Skin of body (tissue), 2 donors: ENCODE measurements around the gene EIPR1. TPM values are rescaled to one million over a fixed set of nuclear protein-coding genes. Genes with fewer than 3 reads are reported as not detected.
"Not testable (repeated sequence)": the region's sequence is repeated elsewhere in the genome, so short reads cannot be mapped to it uniquely, and the experiment has no call there.

Source experiments
- DNase-seq: peaks from one replicate; lab custom pipeline; 2025; lab: John Stamatoyannopoulos, UW
- total RNA-seq: library from RNA; depleted of rRNA; stranded (reverse); fragments of >200 nt; gene quantifications from one replicate; pipeline ENCODE4 v1.2.3, GENCODE V29; 2014

Gene EIPR1
- total RNA-seq, 1 donor from 2014 or later, result 14.2 TPM

DNA sequence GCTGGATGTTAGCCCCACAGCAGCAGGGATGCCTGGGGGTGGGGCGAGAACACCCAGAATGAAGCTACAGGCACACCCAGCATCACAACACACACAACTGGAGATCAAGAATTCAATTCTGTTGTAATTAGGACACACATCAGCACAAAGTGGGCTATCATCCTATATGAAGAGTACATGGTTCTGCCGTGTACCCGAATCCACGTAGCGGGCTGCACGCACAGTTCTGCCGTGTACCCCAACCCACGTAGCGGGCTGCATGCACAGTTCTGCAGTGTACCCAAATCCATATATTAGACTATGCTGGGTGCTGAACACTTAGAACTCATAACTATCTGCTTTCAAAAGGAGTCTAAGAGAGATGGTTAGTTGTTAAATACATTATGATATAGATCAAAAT, 86.5 kb downstream of the EIPR1 start:
- no peak for DNase-seq

GRCh38 chr2:3290655-3291054, 87.0 kb downstream of the EIPR1 start:
- no peak for DNase-seq

GRCh38 chr2:3289971-3290370, 87.6 kb downstream of the EIPR1 start:
- DNase-seq, result no peak

- DNase-seq, result no peak
Measured at GRCh38 chr2:3289526-3289925, 88.1 kb downstream of the EIPR1 start.

- DNase-seq, result no peak
Measured at GRCh38 chr2:3289171-3289515, 88.5 kb downstream of the EIPR1 start.

DNA sequence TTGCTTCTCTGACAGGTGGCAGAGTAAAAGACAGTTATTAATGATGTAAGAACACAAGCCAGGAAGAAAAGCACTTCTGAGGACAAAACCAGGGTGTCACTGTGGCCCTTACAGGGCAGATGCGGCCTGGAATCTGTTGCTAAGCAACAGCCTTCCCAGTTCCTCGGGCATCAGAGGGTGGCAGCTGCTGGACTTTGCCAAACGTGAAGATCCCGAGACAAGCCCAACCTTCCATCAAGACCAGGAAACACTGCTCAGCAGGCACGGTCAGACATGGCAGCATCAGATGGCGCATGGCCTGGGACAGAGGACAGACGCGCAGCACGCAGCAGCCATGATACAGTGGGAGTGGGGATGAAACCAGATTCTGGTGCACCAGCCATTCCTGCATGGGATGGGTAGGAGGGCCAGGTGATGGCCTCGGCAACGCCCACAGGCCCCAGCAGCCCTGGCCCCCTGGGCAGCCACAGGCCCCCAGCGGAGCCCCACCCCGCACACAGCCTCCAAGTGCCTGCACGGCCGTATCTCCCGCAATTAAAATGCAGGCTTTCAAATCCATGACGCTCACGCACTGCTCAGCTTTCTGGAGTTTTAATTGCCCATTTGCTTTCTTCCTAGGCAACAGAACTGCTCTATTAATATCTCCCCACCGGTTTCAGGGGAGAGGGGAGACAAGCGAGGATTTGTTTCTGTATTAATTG, 89.0 kb downstream of the EIPR1 start:
- no peak for DNase-seq

- no peak for DNase-seq
Measured at GRCh38 chr2:3287896-3288295, 89.7 kb downstream of the EIPR1 start.

DNA sequence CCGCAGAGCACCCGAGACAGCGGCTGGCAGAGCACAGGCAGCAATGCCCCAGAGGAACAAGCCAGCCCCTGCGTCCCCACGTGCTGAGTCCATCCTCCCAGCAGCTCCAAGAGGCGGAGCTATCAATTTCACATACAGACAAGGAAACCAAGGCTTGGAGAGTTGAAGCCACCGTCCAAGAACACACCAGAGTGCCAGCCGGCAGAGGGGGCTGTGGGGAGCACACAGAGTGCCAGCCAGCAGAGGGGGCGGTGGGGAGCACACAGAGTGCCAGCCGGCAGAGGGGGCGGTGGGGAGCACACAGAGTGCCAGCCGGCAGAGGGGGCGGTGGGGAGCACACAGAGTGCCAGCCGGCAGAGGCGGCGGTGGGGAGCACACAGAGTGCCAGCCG, 91.0 kb downstream of the EIPR1 start:
- not testable (repeated sequence) for DNase-seq

DNA sequence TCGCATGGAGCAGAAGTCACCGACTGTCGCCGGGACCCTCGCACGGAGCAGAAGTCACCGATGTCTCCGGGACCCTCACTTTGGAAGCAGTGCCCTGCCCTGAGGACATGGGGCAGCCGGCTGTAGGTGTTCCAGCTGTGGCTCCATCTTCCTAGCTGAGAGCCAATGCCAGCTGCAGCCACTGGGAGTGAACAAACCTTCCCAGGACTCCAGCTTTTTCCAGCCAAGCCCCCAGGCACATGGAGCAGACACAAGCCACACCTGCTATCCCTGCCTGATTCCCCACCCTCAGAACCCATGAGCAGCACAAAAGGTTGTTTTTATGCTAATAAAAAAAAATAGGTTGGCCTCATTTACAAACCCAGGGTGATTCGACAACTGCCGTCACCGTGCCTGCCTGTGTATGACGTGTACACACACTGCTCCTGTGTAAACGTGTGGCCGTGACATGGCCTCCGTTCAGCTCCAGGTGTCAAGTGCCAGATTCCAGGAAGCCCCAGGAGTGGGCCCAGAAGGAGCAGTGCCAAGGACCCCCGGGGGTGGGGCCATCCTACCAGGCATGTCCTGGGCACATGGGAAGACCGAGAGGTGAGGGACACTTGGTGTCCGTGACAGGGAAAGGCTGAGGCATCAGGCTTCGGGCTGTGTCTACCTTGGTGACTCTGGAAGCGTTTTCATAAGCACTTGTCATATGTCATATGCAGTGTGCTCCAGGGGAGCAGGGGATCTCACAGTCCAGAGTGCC, 91.5 kb downstream of the EIPR1 start:
- DNase-seq, result no peak

- no peak for DNase-seq
Measured at GRCh38 chr2:3284657-3285630, 92.7 kb downstream of the EIPR1 start.

DNA sequence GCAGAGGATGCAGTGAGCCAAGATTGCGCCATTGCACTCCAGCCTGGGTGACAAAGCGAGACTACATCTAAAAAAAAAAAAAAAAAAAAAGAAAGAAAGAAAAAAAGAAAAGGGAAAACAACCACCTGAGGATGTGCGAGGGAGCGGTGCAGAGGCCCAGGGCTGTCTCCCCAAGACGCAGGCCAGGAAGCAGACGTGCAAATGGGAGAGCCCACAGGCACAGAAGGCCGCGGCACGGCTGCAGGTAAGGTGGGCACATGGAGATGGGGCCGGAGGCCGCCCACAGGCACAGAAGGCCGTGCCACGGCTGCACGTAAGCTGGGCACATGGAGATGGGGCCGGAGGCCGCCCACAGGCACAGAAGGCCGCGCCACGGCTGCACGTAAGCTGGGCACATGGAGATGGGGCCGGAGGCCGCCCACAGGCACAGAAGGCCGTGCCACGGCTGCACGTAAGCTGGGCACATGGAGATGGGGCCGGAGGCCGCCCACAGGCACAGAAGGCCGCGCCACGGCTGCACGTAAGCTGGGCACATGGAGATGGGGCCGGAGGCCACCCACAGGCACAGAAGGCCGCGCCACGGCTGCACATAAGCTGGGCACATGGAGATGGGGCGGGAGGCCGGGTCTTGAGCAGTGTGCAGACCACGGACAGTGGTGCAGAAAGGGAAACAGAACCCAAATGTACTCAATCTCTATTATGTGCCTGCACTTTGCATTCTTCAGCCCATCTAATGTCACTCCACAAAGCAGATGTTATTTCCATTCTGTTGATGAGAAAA, 93.6 kb downstream of the EIPR1 start:
- not testable (repeated sequence) for DNase-seq

DNA sequence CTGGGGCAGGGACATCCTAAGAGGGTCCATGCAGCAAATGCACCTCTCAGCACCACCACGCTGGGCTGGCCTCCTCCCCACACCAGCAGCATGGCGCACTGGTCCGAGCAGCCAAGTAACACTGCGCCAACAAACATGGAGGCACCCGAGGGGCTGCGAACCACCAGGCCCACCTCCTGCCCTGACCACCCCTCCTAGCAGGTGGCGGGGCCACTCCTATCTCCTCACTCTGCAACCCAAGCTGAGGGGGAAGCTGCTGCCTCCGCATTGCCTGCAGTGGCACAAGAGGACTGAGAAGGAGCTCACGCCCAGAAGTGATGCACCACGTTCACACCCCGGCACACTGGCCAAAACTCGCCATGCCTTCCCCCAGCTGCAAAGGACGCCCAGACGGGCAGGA, 94.4 kb downstream of the EIPR1 start:
- no peak for DNase-seq

DNA sequence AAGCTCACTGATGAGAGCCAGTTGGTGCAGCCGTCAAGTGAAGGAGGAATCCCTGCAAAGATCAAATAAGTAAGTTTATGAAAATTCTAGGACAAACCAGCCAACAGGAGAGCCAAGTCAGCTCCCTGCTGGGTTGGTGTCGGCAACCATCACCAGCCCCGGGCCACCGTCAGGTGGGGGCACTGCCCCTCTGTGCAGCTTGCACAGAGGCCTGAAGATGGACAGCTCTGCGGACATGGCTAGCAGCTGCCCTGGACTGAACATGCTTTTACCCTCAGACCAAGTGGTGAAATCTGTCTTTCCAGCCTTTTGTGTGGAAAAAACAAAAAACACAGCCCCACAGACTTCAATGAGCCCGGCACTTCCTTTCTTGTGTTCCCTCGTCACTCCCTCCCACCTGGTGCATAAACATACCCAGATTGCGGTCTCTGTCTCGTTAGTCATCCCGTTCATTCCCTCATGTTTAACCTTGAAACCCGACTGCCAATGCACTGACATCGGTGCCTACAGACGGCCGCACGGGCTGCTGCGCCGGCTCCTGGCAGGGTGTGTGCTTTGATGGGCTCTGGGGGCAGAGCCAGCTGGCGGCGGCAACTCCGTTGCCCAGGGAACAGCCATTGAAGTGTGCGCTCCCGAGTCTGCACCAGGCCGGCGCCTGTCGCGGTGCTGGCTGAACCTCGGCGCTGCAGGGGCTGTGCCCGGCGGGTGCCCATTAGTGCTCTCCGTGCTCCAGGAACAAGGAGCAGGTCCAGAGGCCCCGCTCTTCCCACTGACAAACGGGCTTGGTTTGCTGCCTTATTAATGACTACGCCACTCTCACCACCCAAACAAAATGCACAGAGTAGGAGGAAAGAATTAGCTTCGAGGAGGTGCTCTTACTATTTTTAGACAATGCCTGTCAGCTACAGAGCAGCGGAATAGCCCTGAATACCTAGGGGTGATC, 95.3 kb downstream of the EIPR1 start:
- no peak for DNase-seq

DNA sequence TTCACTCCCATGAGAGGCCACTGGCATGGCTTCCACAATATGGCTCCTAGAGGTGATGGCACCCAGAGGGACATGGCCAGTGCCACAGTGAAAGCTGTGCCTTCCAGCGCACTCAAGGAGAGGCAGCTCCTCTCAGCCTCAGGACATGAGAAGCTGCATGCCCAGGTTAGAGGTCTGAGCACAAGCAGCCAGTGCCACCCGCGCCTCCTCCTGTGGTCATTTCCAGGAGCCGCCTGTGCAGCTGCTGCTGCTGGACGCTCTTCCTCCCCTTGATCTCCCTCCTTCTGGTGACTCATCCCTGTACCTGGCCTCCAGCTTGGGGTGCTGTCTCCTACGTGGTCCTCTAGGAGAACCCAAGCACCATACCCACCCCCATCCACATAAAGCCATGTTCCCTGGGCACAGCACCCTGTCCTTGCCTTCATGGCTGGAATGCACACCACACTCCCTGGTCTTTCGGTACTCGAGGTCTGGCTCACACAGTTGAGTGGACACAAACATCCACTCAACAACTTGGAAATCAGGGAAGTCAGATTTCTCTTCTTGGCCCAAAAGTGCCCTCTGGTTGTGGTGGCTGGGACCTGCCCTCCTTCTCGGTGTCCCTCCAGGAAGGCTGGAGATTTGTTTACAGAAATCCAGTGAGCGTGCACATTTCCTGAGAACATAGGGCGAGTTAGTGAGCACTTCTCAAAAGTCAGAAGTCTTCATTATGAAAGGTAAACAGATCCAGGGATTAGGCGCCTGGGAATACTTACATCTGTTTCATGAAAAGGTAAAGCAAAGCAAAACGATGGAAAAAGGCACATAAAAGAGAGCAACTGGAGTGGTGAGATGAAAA, 96.7 kb downstream of the EIPR1 start:
- no peak for DNase-seq

- no peak for DNase-seq
Measured at GRCh38 chr2:3280197-3280596, 97.4 kb downstream of the EIPR1 start.

DNA sequence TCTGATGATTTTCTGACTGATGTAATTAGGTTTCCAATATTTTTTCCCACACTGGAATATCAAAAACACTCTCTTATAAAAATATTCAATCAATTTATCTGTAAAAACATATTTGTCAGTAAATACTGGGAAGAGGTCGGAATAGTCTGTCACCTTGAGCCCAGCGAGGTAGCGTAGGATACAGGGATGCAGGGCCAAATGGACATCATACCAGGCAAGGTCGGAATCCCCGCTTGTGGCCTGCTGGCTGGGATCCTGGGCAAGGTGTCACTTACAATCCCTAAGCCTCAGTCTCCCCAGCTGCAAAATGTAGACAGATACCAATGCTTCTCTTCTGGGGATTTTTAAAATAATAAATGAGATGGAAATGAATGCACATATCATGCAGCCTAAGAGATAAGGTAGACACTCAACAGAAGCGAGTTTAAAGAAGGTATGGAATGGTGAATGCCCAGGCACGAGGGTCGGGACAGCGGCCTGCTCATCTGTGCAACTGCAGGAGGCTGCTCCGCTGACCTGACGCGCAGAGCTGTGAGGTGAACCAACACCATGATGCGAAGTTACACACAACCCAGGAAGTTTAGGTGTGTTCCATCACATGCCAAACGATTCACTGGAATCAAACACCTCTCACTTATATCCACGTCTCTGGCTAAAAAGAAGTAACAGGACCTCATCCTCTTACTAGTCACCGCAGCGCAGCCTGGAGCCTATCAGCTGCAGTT, 98.2 kb downstream of the EIPR1 start:
- DNase-seq, result no peak

GRCh38 chr2:3278521-3279218, 98.9 kb downstream of the EIPR1 start:
- no peak for DNase-seq
